Stimulated activated CD4-positive, alpha-beta T cell treated with anti-CD3 and anti-CD28 coated beads, Interleukin-1b, Interleukin-23, amount 100 ng/mL, for 24 hours (primary cell): ENCODE data around the gene CRYBB1.
"Not testable (repeated sequence)": the region's sequence is repeated elsewhere in the genome, so short reads cannot be mapped to it uniquely, and the experiment has no call there.

ENCODE experiments used
- DNase-seq, 4 experiments: peaks; one replicate each; pipeline ENCODE4 v3.0.0-alpha.2; 2020; ENCODE audit warnings: low read depth in 4 of 4, low spot score in 1 of 4

The CRYBB1 gene

DNA sequence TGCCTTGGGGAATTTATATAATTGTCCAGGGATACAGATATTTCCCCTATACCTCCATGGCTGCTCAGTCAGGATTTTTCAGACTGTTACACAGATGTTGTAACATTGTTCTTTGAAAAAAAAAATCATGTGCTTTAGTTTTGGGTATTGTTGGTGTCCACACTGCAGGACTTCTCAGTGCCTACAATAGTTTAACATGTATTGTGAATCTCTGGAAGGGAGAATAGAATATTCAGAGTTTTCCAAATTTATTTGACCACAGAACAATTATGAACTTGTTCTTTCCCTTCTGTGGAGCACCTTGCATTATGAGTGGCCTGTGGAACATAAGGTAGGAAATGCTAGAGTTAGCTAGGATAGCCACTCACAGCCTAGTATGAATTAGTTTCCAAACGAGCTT is 18.5 kb upstream of the CRYBB1 start:
- DNase-seq: no peak

DNA sequence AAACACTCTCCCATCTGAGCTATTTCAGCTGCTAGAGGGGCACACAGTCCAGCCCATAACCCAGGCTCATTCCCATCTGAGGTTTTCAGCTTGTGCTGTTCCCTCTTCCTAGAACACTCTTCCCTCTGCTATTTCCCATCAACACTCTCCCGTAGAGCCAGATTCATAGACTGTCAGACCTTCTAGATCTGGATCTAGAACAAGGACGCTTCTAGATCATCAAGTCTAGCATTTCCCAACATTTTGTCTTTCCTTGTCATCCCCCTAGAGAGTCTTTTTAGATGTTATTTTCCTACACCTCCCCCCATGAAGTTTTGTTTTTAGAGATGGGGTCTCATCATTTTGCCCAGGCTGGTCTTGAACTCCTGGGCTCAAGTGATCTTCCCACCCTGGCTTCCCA is 17.3 kb upstream of the CRYBB1 start:
- no peak for DNase-seq

DNA sequence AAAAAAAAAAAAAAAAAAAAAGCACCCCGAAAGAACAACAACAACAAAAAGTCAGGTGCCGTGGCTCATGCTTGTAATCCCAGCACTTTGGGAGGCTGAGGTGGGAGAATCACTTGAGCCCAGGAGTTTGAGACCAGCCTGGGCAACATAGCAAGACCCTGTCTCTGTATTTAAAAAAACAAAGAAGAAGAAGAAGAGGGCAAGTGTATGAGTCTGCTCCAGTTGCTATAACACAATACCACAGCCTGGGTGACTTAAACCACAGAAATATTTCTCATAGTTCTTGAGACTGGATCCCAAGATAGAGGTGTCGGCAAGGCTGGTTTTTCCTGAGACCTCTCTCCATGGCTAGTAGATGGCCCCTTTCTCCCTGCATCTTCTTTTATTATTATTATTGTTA is 16.4 kb upstream of the CRYBB1 start:
- no peak for DNase-seq

DNA sequence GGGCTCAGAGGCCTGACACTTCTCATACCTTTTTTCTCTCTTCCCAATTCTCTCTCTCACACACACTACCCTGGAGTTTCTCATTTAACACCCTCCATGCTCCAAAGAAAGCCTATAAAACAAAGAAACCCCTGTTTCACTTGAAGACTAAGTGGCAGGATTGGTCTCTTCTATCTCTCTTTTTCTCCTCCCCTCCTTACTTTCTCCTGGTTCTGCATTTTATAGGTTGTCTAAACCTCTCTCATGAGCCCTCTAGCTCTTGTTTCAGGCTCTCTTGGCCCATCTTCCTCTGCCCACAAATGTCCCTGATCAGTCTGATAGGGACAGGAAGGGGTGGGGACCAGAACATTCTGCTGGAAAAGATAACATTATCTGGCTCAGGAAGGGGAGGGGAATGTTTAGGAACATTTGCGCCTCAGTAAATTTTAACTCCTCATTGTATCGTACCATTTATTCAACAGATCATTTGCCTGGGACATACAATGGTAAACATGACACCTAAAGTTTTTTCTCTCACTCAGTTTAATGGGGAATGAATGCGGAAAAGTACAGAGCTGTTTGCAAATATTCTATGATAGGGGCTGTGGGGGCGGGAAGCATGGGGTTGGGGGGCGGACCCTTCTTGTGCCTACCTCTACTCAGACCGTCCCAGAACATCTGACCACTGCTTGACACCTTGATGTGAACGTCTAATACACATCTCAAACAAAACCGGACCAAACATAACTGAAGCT is 14.8 kb upstream of the CRYBB1 start:
- no peak for DNase-seq

DNA sequence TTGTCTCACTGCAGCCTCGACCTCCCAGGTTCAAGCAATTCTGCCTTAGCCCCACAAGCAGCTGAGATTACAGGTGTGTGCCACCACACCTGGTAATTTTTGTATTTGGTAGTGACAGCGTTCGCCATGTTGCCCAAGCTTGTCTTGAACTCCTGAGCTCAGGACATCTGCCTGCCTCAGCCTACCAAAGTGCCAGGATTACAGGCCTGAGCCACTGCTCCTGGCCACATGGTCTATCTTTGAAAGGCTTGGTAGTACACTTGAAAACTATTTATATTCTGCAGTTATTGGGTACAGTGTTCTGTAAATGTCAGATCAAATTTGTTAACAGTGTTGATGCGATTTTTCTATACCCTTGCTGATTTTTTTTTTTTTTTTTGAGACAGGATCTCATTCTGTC is 13.5 kb upstream of the CRYBB1 start:
- DNase-seq: no peak

DNA sequence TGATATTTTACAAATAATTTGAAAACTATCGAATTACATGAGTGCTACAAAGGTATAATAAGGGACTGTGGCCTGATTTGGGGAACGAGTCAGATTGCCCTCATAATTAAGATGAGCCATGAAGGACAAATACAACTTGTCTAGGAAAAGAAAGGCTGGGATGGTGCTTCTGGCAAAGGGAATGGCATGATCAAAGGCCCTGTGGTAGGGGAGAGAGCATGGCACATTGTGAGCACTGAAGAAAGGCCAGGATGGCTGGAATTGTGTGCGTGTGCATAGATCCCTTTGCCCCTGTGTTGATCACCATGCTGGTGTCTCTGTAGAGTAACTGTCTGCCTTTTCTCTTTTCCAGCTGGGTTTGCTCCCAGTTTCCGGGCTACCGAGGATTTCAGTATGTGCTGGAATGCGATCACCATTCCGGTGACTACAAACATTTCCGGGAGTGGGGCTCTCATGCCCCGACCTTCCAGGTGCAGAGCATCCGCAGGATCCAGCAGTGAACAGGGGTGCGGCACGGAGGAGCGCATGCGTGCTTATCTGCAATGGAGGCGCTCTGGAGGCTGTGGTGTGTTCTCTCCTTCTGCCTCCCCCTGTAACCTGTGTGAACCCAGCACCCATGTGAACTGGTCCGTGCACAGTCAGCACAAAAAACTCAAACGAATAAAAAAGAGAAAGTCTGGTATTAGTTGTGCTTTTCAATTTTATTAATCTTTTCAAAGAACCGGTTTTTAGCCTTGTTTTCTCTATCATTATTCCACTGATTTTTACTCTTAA is 12.3 kb upstream of the CRYBB1 start:
- no peak for DNase-seq

DNA sequence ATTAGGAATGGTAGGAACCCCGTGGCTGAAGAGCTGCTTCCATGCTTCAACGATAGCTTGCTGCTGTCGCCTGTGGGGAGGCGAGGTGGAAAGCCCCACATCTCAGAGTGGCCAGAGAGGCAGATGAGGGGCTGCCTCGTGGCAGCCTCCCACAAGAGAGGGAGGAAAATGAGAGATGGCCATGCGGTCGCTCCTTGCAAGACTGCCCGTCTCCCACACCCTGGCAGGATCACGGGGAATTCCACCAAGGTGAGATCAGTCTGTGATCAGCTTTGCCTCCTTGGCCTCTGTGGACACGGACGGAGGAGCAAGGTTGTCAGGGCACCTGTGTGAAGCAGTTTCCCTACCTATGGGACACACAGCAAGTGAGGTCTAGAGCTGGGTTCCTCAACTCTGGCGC is 7.0 kb upstream of the CRYBB1 start:
- no peak for DNase-seq

DNA sequence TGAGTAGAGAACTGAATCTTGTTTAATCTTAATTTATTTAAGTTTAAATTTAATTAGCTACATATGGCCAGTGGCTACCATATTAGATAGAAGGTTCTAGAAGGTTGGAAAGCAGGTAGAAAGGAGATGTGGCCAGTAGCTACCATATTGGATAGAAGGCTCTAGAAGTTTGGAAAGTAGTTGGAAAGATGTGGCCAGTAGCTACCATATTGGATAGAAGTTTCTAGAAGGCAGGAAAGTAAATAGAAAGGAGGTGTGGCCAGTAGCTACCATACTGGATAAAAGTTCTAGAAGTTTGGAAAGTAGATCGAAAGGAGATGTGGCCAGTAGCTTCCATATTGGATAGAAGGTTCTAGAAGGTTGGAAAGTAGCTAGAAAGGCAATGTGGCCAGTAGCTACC is 6.2 kb upstream of the CRYBB1 start:
- no peak for DNase-seq

DNA sequence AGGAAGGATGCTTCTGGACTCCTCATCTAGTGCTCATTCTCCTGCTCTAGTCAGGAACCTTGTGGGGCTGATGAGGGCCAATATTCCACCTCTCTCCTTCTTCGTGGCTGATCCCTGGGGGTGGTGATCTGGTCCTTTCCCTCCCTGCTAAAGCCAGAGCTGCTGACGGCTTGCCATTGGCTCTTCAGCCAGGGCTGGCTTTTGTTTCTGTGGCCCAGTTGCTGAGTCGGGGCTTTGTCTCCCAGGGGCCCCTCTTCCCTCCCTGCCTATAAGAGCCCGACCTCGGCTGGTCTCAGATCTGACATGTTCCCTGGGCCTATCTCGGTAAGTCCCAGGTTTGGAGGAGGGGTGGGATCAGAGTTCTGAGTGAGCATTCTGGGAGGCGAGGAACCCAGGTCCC is 3.8 kb upstream of the CRYBB1 start, which contains the start of gene CRYBA4:
Gene CRYBA4 (plus strand): TSS at position 301 of the 400 bp plus-strand sequence. CDS start 634 bp downstream, outside the sequence.
- no peak for DNase-seq

DNA sequence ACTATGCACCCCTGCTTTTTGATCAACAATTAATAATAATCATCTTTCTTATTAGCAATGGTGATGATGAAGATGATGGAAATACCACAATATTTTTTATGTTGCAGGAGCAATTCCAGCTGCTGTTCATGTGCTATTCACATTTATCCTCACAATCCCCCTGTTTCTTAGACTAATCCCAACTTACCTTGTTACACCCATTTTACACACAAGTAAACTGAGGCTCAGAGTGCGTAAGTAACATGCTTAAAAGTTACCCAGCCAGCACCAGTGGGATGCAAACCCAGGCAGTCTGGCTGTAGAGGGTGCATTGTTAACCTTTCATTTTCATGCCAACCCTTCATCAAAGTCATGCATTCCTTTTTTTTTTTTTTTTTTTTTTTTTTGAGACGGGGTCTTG is 2.4 kb upstream of the CRYBB1 start:
- no peak for DNase-seq

DNA sequence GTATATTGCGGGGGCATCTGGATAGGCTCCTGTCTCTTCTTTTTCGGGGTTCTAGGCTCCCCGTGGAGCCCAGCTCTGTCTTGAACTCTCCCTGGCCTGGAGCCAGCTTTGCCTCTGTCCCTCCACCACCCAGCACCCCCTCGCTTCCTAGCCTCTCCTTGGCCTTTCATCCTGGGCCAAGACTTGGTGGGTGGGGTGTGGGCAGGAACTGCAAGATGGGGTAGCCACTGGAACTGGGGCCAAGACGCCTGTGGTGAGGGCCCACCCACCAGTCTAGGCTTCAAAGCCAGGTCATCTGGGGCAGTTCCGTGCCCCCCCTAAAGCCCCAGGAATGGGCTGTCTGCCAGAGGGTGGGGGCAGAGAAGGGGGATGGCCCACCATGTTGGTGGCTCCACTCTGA is 1.7 kb upstream of the CRYBB1 start:
- DNase-seq: no peak

DNA sequence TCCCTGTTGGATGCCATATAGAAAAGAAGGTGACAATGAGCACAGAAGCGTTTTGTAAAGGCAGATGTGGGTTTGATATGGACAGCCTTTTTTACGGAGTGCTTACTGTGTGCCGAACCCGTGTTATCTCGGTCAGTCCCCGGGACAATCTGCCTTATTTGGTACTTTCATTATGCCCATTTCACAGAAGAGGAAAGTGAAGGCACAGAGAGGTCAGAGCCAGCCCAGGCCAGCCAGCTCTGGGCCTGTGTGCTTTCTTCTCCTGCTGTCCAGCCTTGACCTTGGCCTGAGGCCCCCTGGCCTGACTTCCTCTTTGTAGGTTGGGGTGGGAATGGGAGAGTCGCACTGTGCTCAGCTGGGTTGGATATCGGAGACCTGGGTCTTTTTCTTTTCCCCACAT is 628 bp upstream of the CRYBB1 start:
- no peak for DNase-seq

DNA sequence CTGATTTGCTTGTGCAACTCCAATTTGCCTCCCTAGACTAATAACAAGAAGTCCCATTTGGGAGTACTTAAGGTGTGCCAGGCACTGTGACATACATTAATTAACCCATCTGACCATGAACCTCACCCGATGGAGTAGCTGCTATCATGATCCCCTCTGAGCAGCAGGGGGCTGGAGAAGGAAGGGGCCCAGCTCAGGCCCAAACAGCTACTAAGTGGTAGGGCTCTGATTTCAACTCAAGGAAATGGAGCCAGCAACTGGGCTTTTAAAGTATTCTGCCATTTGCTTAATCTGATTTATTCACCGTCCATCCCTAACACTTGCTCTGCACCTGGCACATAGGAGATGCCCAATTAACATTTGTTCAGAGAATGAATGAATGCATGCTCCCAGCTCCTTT is 1.2 kb downstream of the CRYBB1 start:
- no peak for DNase-seq

DNA sequence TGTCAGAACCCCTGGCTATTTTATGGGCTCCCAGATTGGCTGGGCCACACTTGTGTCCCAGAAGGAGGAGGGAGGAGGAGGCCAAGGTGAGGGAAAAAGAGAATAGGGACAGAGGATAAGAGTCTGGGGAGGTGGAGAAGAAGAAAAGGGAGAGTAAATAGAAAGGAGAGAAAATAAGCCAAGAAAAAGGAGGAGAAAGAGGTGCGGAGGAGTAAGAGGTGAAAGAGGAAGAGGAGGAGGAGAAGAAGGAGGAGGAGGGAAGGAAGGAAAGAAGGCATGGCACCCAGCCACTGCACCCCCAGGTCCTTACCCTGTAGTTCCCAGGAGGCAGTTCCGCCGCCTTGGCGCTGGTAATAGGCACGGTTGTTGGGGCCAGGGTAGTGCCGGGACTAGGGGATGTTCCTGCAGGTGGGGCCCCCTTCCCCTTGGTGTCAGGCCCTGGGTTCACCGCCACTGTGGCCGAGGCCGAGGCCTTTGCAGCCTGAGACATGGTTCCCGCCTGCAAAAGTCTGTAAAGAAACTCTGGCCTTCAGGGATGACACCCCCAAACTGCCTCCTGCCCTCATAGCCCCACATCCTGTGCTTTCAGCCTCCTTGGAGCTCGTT is 1.9 kb downstream of the CRYBB1 start:
- no peak for DNase-seq

DNA sequence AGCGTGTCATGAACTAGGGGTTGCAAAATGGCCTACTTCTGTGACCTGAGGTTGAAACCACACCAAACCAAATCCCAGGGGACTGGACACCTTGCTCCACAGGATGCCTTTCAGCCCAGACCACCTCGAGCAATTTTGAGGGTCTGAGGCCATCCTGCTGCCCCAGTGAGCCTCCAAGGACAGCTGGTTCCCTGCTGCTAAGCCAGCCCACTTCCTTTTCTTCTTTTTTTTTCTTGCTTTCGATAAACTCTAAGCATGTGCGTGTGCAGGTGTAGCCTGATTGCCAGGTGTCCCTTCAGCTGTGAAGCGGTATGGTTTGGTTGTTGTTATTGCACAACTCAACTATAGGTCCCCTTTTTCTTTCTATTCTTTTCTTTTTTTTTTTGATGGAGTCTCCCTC is 2.7 kb downstream of the CRYBB1 start:
- no peak for DNase-seq

DNA sequence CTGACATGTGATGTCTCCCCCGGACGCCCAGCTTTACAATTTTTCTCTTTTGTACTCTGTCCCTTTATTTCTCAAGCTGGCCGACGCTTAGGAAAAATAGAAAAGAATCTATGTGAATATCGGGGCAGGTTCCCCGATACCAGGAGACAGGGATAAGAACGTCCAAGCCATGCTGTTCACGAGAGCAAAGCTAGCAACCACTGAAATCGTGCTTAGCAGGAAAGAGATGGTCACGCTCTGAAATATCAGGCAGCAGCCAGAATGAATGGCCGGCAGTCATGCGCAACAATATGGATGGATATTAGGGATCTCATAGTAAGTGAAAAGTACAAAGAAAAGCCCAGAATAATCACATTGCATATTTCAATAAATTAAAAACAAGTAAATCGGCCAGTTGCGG is 3.5 kb downstream of the CRYBB1 start:
- no peak for DNase-seq

DNA sequence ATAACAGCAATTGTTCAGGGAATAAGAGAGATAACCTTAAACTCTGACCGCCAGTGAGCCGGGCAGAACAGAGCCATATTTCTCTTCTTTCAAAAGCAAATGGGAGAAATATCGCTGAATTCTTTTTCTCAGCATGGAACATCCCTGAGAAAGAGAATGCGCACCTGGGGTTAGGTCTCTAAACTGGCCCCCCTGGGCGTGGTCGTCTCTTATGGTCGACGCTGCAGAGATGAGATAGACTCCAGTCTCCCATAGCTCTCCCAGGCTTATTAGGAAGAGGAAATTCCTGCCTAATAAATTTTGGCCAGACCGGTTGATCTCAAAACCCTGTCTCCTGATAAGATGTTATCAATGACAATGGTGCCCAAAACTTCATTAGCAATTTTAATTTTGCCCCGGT is 4.1 kb downstream of the CRYBB1 start:
- not testable (repeated sequence) for DNase-seq

DNA sequence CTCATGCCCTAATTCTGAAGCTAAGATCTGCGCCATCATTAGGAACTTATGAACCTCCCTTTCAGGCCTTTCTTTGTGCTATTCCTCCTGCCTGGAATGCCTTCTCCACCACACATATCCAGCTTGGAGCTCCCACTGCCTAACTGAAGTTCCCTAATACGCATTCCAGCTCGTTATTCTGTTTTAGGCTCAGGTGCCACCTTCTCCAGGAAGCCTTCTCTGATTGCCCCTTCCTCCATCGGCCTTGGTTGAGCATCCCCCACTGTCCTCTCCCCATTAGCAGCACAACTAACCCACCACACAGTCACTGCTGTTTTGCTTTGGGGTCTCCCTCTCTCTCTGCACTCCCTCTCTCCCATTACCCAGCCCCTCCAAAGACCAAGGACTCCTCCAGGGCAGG is 5.2 kb downstream of the CRYBB1 start:
- no peak for DNase-seq

DNA sequence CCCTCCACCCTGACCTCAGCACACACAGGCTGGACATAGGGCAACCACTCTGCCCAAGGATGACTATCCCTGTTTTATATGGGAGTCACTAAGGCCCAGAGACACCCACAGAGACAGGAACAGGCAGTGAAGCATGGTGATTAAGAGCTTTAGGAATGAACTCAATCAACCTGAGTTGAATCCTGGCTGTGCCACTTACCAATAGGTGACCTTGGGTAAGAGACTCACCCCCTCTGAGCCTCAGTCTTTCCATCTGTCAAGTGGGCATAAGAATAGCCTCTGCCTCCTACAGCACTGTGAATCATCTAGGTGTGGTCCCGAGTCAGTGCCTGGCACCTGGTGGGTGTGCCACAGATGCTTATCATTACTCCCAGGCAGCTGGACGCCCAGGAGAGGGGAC is 6.8 kb downstream of the CRYBB1 start:
- DNase-seq: no peak

DNA sequence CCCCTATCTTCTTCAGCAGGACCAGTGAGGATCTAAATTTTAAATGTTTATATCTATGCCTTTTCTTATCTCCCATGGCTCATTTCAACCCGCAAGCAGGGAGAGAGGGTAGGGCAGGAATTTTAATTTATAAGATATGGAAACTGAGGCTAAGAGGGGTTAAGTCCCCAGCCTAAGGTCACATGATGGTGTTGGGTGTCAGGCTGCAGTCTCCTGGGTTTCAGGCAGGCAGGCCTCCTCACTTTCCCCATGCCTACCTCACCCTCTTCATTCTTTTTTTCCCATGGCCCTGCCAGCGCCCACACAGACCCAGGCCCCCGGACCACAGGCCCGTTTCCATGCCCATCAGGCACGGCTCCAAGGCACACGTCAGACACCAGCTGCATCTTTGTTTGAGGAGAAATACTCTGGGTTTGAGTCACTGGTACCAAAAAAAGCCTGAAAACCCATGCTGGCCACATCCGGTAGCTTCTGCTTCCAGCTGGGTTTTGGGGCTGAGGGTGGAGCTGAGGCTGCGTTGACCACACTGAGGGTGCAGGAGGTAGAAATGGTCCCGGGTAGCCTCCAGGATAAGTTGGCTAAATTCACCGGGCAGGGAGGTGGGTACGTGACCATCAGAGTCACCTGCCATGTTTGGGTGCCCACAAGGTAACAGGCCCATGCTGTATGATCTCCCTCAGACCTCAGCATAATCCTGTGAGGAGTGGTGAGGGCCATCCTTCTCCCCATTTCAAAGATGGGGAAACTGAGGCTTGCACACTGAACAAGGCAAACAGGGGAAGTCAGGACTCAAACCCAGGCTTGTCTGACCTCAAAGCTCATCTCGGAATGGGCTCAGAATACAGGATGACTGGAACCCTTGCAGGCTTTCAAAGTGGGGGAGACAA is 7.5 kb downstream of the CRYBB1 start:
- DNase-seq: peak in 1 of 4 experiments; percentile 26

DNA sequence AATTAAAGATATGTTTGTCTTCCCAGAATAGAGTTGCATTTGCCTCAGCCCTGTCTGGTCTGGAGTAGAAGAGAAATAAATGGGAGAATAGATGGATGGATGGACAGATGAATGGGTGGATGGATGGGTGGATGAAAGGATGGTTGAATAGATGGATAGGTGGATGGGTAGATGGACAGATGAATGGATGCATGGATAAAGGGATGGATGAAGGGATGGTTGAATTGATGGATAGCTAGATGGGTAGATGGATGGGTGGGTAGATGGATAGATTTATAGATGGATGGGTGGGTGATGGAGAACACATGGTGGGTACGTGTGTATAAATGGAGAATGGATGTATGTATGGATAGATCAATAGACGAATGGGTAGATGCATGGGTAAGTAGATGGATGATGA is 8.5 kb downstream of the CRYBB1 start:
- DNase-seq: no peak
